ENCODE data around the gene RESP18. TPM values are rescaled to one million over a fixed set of nuclear protein-coding genes. Genes with fewer than 3 reads are reported as not detected.

The RESP18 gene
- total and polyA plus RNA-seq, 2 donors (not counting 1 experiment from before 2014, with no cell fraction given) = not detected

- H3K36me3 ChIP-seq (replicated peaks in 1 of 2; ENCODE audit: control extremely low read depth in 1 of 2, control insufficient read depth in 1 of 2, extremely low read depth in 1 of 2, insufficient read depth in 2 of 2, low read length in 1 of 2) = no peaks in the 10 kb centered on the region
- peaks cover 16% of the 10 kb centered on the region for H3K4me1 Mint-ChIP-seq
- no peak overlapping the region for H3K27ac Mint-ChIP-seq
- no peak for DNase-seq
- POLR2A ChIA-PET = interaction anchor here (0.6 kb wide), 1 partner anchor 38 kb away, joined by 3 read pairs; the partner anchor contains the start of gene TUBA4A
- H3K9me3 ChIP-seq (ENCODE audit: control extremely low read depth in 1 of 3, control insufficient read depth in 2 of 3, insufficient read depth in 1 of 3, low read length in 2 of 3) = no peaks in the 10 kb centered on the region
- TF ChIP-seq EZH2 (IDR thresholded peaks at IDR 0.05; ENCODE audit: borderline replicate concordance, insufficient read depth, low read depth, low read length, poor library complexity, severe bottlenecking) = no peak
- TF ChIP-seq CTCF (IDR thresholded peaks at IDR 0.05) = no peak
- no peak overlapping the region for H3K4me3 ChIP-seq (ENCODE audit: control extremely low read depth in 1 of 5, extremely low read depth in 1 of 5, insufficient read depth in 1 of 5, low read depth in 2 of 5, low read length in 4 of 5)
- intact Hi-C loops (cut with micrococcal nuclease) = no loop called here
- no peak overlapping the region for H3K4me2 ChIP-seq (replicated peaks; ENCODE audit: low read depth, low read length, poor library complexity, severe bottlenecking)
- no peak overlapping the region for H3K27ac ChIP-seq (ENCODE audit: low read length in 2 of 2)
- H3K4me3 Mint-ChIP-seq = no peak overlapping the region
- H4K20me1 ChIP-seq (ENCODE audit: control insufficient read depth, insufficient read depth, low read length, poor library complexity, severe bottlenecking) = no peaks in the 10 kb centered on the region
- no peak overlapping the region for H2AFZ ChIP-seq (ENCODE audit: insufficient read depth, low read depth, low read length, poor library complexity, severe bottlenecking)
- 89% methylated on average over 4 of the region's 4 CpGs for WGBS (ENCODE audit: insufficient coverage)
- peaks cover 10 to 13% of the 10 kb centered on the region in 2 donors for H3K4me1 ChIP-seq (ENCODE audit: control insufficient read depth in 2 of 2, insufficient read depth in 2 of 2, low read length in 2 of 2)
- no peaks in the 10 kb centered on the region for H3K27me3 Mint-ChIP-seq
- H3K79me2 ChIP-seq (ENCODE audit: control insufficient read depth, insufficient read depth, low read length) = no peaks in the 10 kb centered on the region
- H3K9me3 Mint-ChIP-seq (ENCODE audit: insufficient read depth) = no peaks in the 10 kb centered on the region
- ATAC-seq (ENCODE audit: low read depth) = no peak
- no peaks in the 10 kb centered on the region for H3K27me3 ChIP-seq (replicated peaks in 1 of 4; ENCODE audit: control extremely low read depth in 1 of 4, control insufficient read depth in 3 of 4, insufficient read depth in 4 of 4, low read length in 3 of 4)
- CTCF ChIA-PET = interaction anchor here (0.5 to 10.3 kb wide), 10 partner anchors 8 to 234 kb away, joined by 3 to 239 read pairs (median 5); partner anchors contain the start of genes ANKZF1, ATG9A, CNPPD1 and DNAJB2
- no peak overlapping the region for H3K9ac ChIP-seq (ENCODE audit: low read length)
Observed at GRCh38 chr2:219291910-219292490, 40.5 kb downstream of the RESP18 start.

- Histone ChIP-seq H3K4me1 (ENCODE audit: control insufficient read depth in 2 of 2, insufficient read depth in 2 of 2, low read length in 2 of 2) (peaks cover 10 to 13% of the 10 kb centered on the region in 2 donors), H3K36me3 (replicated peaks in 1 of 2; ENCODE audit: control extremely low read depth in 1 of 2, control insufficient read depth in 1 of 2, extremely low read depth in 1 of 2, insufficient read depth in 2 of 2, low read length in 1 of 2) (peaks cover 0 to 1% of the 10 kb centered on the region in 2 experiments), H3K27ac (ENCODE audit: low read length in 2 of 2) (no peak overlapping the region), H3K4me2 (replicated peaks; ENCODE audit: low read depth, low read length, poor library complexity, severe bottlenecking) (no peak overlapping the region), H3K79me2 (ENCODE audit: control insufficient read depth, insufficient read depth, low read length) (no peaks in the 10 kb centered on the region), H3K9me3 (ENCODE audit: control extremely low read depth in 1 of 3, control insufficient read depth in 2 of 3, insufficient read depth in 1 of 3, low read length in 2 of 3) (no peaks in the 10 kb centered on the region), H3K4me3 (ENCODE audit: control extremely low read depth in 1 of 5, extremely low read depth in 1 of 5, insufficient read depth in 1 of 5, low read depth in 2 of 5, low read length in 4 of 5) (no peak overlapping the region), H3K9ac (ENCODE audit: low read length) (no peak overlapping the region), H4K20me1 (ENCODE audit: control insufficient read depth, insufficient read depth, low read length, poor library complexity, severe bottlenecking) (no peaks in the 10 kb centered on the region), H3K27me3 (replicated peaks in 1 of 4; ENCODE audit: control extremely low read depth in 1 of 4, control insufficient read depth in 3 of 4, insufficient read depth in 4 of 4, low read length in 3 of 4) (no peaks in the 10 kb centered on the region), H2AFZ (ENCODE audit: insufficient read depth, low read depth, low read length, poor library complexity, severe bottlenecking) (no peak overlapping the region)
- Mint-ChIP-seq H3K9me3 (ENCODE audit: insufficient read depth) (no peaks in the 10 kb centered on the region), H3K27ac (no peak overlapping the region), H3K4me1 (peaks cover 16% of the 10 kb centered on the region), H3K4me3 (no peak overlapping the region), H3K27me3 (no peaks in the 10 kb centered on the region)
- WGBS (ENCODE audit: insufficient coverage) = no CpG with 5 or more reads among the region's 7 CpGs
- intact Hi-C loops (cut with micrococcal nuclease) = no loop called here
- ATAC-seq (ENCODE audit: low read depth) (no peak), DNase-seq (no peak)
- ChIA-PET POLR2A (interaction anchor here (0.6 to 0.9 kb wide), 2 partner anchors 12 to 38 kb away, joined by 3 read pairs; partner anchors contain the start of genes DNAJB2 and TUBA4A), CTCF (interaction anchor here (1.1 to 6.5 kb wide), 8 partner anchors 8 to 233 kb away, joined by 3 to 239 read pairs (median 5); partner anchors contain the start of genes ANKZF1, ATG9A, DNAJB2 and GLB1L)
- no peak for TF ChIP-seq EZH2 (IDR thresholded peaks at IDR 0.05; ENCODE audit: borderline replicate concordance, insufficient read depth, low read depth, low read length, poor library complexity, severe bottlenecking)
Observed at GRCh38 chr2:219291394-219291793, 41.1 kb downstream of the RESP18 start.
